Subcutaneous adipose tissue (tissue), 4 donors: ENCODE measurements around the gene CCDC88B. TPM values are rescaled to one million over a fixed set of nuclear protein-coding genes. Genes with fewer than 3 reads are reported as not detected.

ENCODE experiments used
- total RNA-seq, 4 donors: library from RNA; depleted of rRNA; stranded (reverse); fragments of >200 nt; gene quantifications; one replicate each; pipeline ENCODE4 v1.1.0, GENCODE V29; 2016
- TF ChIP-seq, protein P1 (sequence below): fragments of 450-650 bp; IDR thresholded peaks from one replicate; pipeline ENCODE4 v1.5.1; 2016; ENCODE audit warnings: low read depth, mild to moderate bottlenecking, control low read depth, antibody characterized with exemption, moderate library complexity

CCDC88B gene
- total RNA-seq, 4 donors from 2014 or later: 7.0 to 18.2 (median 11.2) TPM

DNA sequence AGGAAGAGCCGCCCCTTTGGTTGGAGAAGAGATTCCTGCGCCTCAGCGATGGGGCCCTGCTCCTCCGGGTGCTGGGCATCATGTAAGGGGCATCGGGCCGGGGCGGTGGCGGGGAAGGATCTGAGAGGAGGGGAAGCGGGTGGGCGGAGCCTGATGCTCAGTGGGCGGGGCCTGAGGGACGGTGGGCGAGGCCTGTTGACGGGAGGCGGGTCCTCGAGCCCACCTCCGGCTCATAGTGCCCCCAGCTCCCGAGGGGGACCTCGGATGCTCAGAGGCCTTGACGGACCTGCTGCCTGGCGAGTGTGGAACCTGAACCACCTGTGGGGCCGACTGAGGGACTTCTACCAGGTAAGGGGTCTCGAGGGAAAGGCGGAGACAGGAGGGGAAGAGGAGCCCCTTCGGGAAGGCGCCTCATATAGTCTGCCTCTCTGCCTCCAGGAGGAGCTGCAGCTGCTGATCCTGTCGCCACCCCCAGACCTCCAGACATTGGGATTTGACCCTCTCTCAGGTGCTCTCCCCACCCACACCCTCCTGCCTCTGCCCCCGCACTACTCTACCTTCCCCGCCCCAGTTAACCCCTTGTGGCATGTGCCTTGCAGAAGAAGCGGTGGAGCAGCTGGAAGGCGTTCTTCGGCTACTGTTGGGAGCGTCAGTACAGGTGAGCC is 799 bp downstream of the CCDC88B start:
- TF ChIP-seq, protein P1, sequence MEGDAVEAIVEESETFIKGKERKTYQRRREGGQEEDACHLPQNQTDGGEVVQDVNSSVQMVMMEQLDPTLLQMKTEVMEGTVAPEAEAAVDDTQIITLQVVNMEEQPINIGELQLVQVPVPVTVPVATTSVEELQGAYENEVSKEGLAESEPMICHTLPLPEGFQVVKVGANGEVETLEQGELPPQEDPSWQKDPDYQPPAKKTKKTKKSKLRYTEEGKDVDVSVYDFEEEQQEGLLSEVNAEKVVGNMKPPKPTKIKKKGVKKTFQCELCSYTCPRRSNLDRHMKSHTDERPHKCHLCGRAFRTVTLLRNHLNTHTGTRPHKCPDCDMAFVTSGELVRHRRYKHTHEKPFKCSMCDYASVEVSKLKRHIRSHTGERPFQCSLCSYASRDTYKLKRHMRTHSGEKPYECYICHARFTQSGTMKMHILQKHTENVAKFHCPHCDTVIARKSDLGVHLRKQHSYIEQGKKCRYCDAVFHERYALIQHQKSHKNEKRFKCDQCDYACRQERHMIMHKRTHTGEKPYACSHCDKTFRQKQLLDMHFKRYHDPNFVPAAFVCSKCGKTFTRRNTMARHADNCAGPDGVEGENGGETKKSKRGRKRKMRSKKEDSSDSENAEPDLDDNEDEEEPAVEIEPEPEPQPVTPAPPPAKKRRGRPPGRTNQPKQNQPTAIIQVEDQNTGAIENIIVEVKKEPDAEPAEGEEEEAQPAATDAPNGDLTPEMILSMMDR: no peak

- TF ChIP-seq, protein P1: no peak
These were observed 1.4 kb downstream of the CCDC88B start for GRCh38 chr11:64341429-64341828.

GRCh38 chr11:64341851-64342791 is 2.1 kb downstream of the CCDC88B start:
- TF ChIP-seq, protein P1: no peak

- TF ChIP-seq, protein P1: no peak
These were observed 3.1 kb downstream of the CCDC88B start for GRCh38 chr11:64342869-64343745.

DNA sequence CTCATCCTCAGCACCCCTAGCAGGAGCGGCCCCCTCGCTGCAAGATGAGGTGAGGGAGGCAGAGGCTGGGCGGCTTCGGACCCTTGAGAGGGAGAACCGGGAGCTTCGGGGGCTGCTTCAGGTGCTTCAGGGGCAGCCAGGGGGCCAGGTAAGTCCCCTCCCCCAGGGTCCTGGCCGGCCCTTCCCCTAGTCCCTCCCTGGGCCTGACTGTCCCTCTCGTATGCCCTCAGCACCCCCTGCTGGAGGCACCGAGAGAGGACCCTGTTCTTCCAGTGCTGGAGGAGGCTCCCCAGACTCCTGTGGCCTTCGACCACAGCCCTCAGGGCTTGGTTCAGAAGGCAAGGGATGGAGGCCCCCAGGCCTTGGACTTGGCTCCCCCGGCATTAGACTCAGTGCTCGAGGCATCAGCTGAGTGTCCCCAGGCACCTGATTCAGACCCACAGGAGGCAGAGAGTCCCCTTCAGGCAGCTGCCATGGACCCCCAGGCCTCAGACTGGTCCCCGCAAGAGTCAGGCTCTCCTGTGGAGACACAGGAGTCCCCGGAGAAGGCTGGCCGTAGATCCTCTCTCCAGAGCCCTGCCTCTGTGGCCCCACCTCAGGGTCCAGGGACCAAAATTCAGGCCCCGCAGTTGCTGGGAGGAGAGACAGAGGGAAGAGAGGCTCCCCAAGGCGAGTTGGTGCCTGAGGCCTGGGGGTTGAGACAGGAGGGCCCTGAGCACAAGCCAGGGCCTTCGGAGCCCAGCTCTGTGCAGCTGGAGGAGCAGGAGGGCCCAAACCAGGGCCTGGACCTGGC is 4.0 kb downstream of the CCDC88B start:
- TF ChIP-seq, protein P1: no peak

- TF ChIP-seq, protein P1: no peak
These were observed 4.8 kb downstream of the CCDC88B start for GRCh38 chr11:64344787-64345186.
